Endothelial cell of umbilical vein (primary cell): Measurements from ENCODE around the gene CAMKMT. TPM values are rescaled to one million over a fixed set of nuclear protein-coding genes. Genes with fewer than 3 reads are reported as not detected.

Experiments used
- BruUV-seq: library from RNA; stranded (reverse); fragments of 400-500 nt; replicated peaks from 2 replicates; lab custom pipeline; 2021; lab: Mats Ljungman, UMichigan
- CTCF ChIA-PET: fragments of 300-600, 350-600 bp; sonication (Branson Sonifier 250); formaldehyde crosslinking; loops from one replicate; lab custom pipeline; 2021; ENCODE audit warnings: antibody characterized with exemption, inconsistent platforms; lab: Charles Lee
- POLR2A ChIA-PET: fragments of 300-600, 350-600 bp; sonication (Branson Sonifier 250); formaldehyde crosslinking; loops from one replicate; lab custom pipeline; 2021; ENCODE audit warnings: antibody characterized with exemption, inconsistent platforms; lab: Charles Lee
- DNase-seq: peaks from one replicate; pipeline ENCODE4 v3.0.0-alpha.2; 2011; ENCODE audit warnings: low read depth, low spot score
- FAIRE-seq: peaks from 2 replicates; lab custom pipeline; 2011; peaks lifted over from hg19 to GRCh38; lab: Jason Lieb, UNC
- H2AFZ ChIP-seq: 2 replicates; pipeline ENCODE4 v1.6.0; 2012; ENCODE audit warnings: low read depth, low read length, control low read depth, inconsistent platforms
- H3K27ac ChIP-seq: 2 replicates; pipeline ENCODE4 v1.5.1; 2011; ENCODE audit warnings: low read depth, mild to moderate bottlenecking, control low read depth, low read length, moderate library complexity; ENCODE audit not compliant: insufficient read depth
- H3K27me3 ChIP-seq, 2 experiments: 2 replicates each; pipeline versions ENCODE4 v1.6.0 to v1.6.1; 2011; ENCODE audit warnings: low read length in 2 of 2, mixed read lengths in 1 of 2; ENCODE audit not compliant: control insufficient read depth in 2 of 2, insufficient read depth in 2 of 2
- H3K36me3 ChIP-seq, 2 experiments: 2 replicates in 1 of 2; 3 replicates in 1 of 2; pipeline ENCODE4 v1.5.1; 2011; ENCODE audit warnings: low read length in 2 of 2, mild to moderate bottlenecking in 1 of 2, moderate library complexity in 1 of 2; ENCODE audit not compliant: control insufficient read depth in 2 of 2, insufficient read depth in 2 of 2; ENCODE audit errors: extremely low read depth in 1 of 2
- H3K4me1 ChIP-seq: 3 replicates; pipeline ENCODE4 v1.5.1; 2011; ENCODE audit warnings: mild to moderate bottlenecking, low read length; ENCODE audit not compliant: control insufficient read depth, insufficient read depth; ENCODE audit errors: extremely low read depth
- H3K4me2 ChIP-seq: 2 replicates; pipeline ENCODE4 v1.6.1; 2011; ENCODE audit warnings: low read length, control low read depth, mixed read lengths; ENCODE audit not compliant: insufficient read depth
- H3K4me3 ChIP-seq, 3 experiments: fragments of 200-600 bp in 1 of 3; sonication (generic), shearing (Covaris generic) in 1 of 3; replicated peaks in 1 of 3; 2 replicates each; pipeline ENCODE4 v1.5.1; 2011 to 2016; ENCODE audit warnings: control low read depth in 3 of 3, low read length in 3 of 3, mild to moderate bottlenecking in 2 of 3, inconsistent platforms in 1 of 3, low read depth in 1 of 3, moderate library complexity in 1 of 3; ENCODE audit not compliant: insufficient read depth in 1 of 3
- H3K79me2 ChIP-seq: 2 replicates; pipeline ENCODE4 v1.6.0; 2012; ENCODE audit warnings: low read length, inconsistent platforms; ENCODE audit not compliant: control insufficient read depth, insufficient read depth
- H3K9ac ChIP-seq: replicated peaks from 2 replicates; pipeline ENCODE3; 2011; ENCODE audit warnings: low read length, control low read depth; ENCODE audit not compliant: insufficient read depth; ENCODE audit errors: extremely low read depth
- H3K9me1 ChIP-seq: replicated peaks from 3 replicates; pipeline ENCODE4 v1.6.0; 2011; ENCODE audit warnings: mild to moderate bottlenecking, low read length; ENCODE audit not compliant: control insufficient read depth, insufficient read depth; ENCODE audit errors: extremely low read depth
- H3K9me3 ChIP-seq: replicated peaks from 2 replicates; pipeline ENCODE4 v1.5.1; 2012; ENCODE audit warnings: low read length, inconsistent platforms; ENCODE audit not compliant: control insufficient read depth, insufficient read depth
- H4K20me1 ChIP-seq: replicated peaks from 2 replicates; pipeline ENCODE3; 2011; ENCODE audit warnings: mild to moderate bottlenecking, low read length; ENCODE audit not compliant: control insufficient read depth, insufficient read depth; ENCODE audit errors: extremely low read depth
- CTCF ChIP-seq, 2 donors: IDR thresholded peaks; 1 replicate in 1 of 2; 2 replicates in 1 of 2; pipeline ENCODE4 v1.5.1; 2011; ENCODE audit warnings: low read length in 2 of 2, mild to moderate bottlenecking in 2 of 2, moderate library complexity in 2 of 2, control low read depth in 1 of 2, inconsistent platforms in 1 of 2, low read depth in 1 of 2; ENCODE audit not compliant: insufficient read depth in 1 of 2; ENCODE audit errors: extremely low read depth in 1 of 2
- EZH2 ChIP-seq: IDR thresholded peaks from 2 replicates; pipeline ENCODE4 v1.6.1; 2012; ENCODE audit warnings: borderline replicate concordance, low read depth, mild to moderate bottlenecking, moderate library complexity, low read length, inconsistent platforms; ENCODE audit not compliant: severe bottlenecking
- FOS ChIP-seq: IDR thresholded peaks from 2 replicates; pipeline ENCODE4 v1.6.1; 2011; ENCODE audit warnings: mild to moderate bottlenecking, low read length, moderate library complexity, borderline replicate concordance; ENCODE audit not compliant: insufficient read depth
- GATA2 ChIP-seq: IDR thresholded peaks from 2 replicates; pipeline ENCODE4 v1.7.0; 2011; ENCODE audit warnings: low read depth, mild to moderate bottlenecking, moderate library complexity, mixed read lengths, low read length; ENCODE audit not compliant: insufficient read length, insufficient read depth
- JUN ChIP-seq: IDR thresholded peaks from 2 replicates; pipeline ENCODE4 v1.6.1; 2011; ENCODE audit warnings: borderline replicate concordance, low read depth; ENCODE audit not compliant: insufficient read length, insufficient read depth
- MYC ChIP-seq: IDR thresholded peaks from one replicate; pipeline ENCODE4 v1.6.1; 2011; ENCODE audit warnings: mild to moderate bottlenecking, low read depth, low read length
- POLR2A ChIP-seq: IDR thresholded peaks from 2 replicates; pipeline ENCODE4 v1.6.1; 2012; ENCODE audit warnings: low read depth, mild to moderate bottlenecking, control low read depth, low read length
- POLR2AphosphoS5 ChIP-seq: IDR thresholded peaks from 2 replicates; pipeline ENCODE4 v1.6.1; 2012; ENCODE audit warnings: low read depth, mild to moderate bottlenecking, control low read depth, low read length, moderate library complexity; ENCODE audit not compliant: insufficient read depth
- dilution Hi-C: fragments of 300-500 bp; cut with MboI; formaldehyde crosslinking; loops from one replicate; pipeline ENCODE4 v1.15.0; 2019; ENCODE audit warnings: low sequenced_read_pairs; ENCODE audit not compliant: extremely low pct_ligation_motif_present
- intact Hi-C: fragments of 100-400 bp; cut with micrococcal nuclease; formaldehyde crosslinking; loops from one replicate; pipeline ENCODE4 v1.10.0; 2022
- polyA plus RNA-seq, 4 experiments: library from polyadenylated mRNA; depleted of rRNA in 3 of 4; stranded (reverse) in 3 of 4; unstranded in 1 of 4; fragments of >200 nt; gene quantifications; 2 replicates each; pipeline versions ENCODE4 v1.2.1 to v1.2.3, GENCODE V29; 2011 to 2012; ENCODE audit warnings: missing spikeins in 1 of 4
- total RNA-seq: library from RNA; stranded (reverse); gene quantifications from 2 replicates; pipeline ENCODE4 v1.2.3, GENCODE V29; 2021
- TF ChIP-seq, protein P1 (sequence below): IDR thresholded peaks from 2 replicates; pipeline ENCODE4 v1.6.1; 2011; ENCODE audit not compliant: insufficient read depth, insufficient read length

Gene CAMKMT
- total and polyA plus RNA-seq, 2 donors (not counting 3 experiments of a cell fraction or from before 2014, with no cell fraction given) = 4.1 to 10.7 TPM

- POLR2A ChIA-PET = no interaction called here
- intact Hi-C loops = no loop called here
- TF ChIP-seq, protein P1, sequence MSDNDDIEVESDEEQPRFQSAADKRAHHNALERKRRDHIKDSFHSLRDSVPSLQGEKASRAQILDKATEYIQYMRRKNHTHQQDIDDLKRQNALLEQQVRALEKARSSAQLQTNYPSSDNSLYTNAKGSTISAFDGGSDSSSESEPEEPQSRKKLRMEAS = no peak
- TF ChIP-seq JUN = no peak
- no peak for TF ChIP-seq POLR2A
- no peak for TF ChIP-seq CTCF (IDR thresholded peaks at IDR 0.05; ENCODE audit: extremely low read depth in 1 of 2, insufficient read depth in 1 of 2, low read depth in 1 of 2, low read length in 2 of 2)
- no peak for TF ChIP-seq FOS
- TF ChIP-seq EZH2 = no peak
- no peak for TF ChIP-seq POLR2AphosphoS5
- TF ChIP-seq GATA2 = no peak
- TF ChIP-seq MYC = no peak
- no peak overlapping the region for H3K9ac ChIP-seq
- no peak overlapping the region for H3K4me2 ChIP-seq
- H3K9me1 ChIP-seq = no peaks in the 10 kb centered on the region
- no peaks in the 10 kb centered on the region for H3K79me2 ChIP-seq
- H3K27me3 ChIP-seq = no peaks in the 10 kb centered on the region
- FAIRE-seq (no peak), DNase-seq (no peak)
- H3K9me3 ChIP-seq = no peaks in the 10 kb centered on the region
- no peak overlapping the region for H3K27ac ChIP-seq
- no peaks in the 10 kb centered on the region for H3K36me3 ChIP-seq
- BruUV-seq = no TSS peak
- H3K4me3 ChIP-seq = no peak overlapping the region
- no peak overlapping the region for H2AFZ ChIP-seq
- H4K20me1 ChIP-seq = no peaks in the 10 kb centered on the region
- no peaks in the 10 kb centered on the region for H3K4me1 ChIP-seq
- dilution Hi-C loops = no loop called here
- CTCF ChIA-PET = interaction anchor here (1.1 kb wide), 1 partner anchor 201 kb away, joined by 4 read pairs; no protein-coding TSS in a partner anchor
These were observed 319.3 kb downstream of the CAMKMT start for GRCh38 chr2:44680983-44681531.
